GM12878 (cell line): Measurements from ENCODE around the gene PLXNB2. TPM values are rescaled to one million over a fixed set of nuclear protein-coding genes. Genes with fewer than 3 reads are reported as not detected.

ENCODE experiments used
- ATAC-seq: fragments of 200-7000 bp; cut with Tn5 transposase; 3 replicates; pipeline ENCODE4 v1.9.1; 2020; ENCODE audit warnings: mild to moderate bottlenecking, moderate library complexity
- BruUV-seq: library from RNA; stranded (reverse); fragments of 400-500 nt; replicated peaks from 2 replicates; lab custom pipeline; 2021; lab: Mats Ljungman, UMichigan
- CTCF ChIA-PET: fragments of 300-600 bp; sonication (Branson Sonifier 250); formaldehyde crosslinking; extraction: SDS; loops from one replicate; lab custom pipeline; 2021; ENCODE audit warnings: inconsistent platforms; lab: Yijun Ruan, JAX
- POLR2A ChIA-PET: fragments of 350-600 bp; formaldehyde crosslinking; extraction: SDS; loops from one replicate; lab custom pipeline; 2021; ENCODE audit warnings: inconsistent platforms; lab: Charles Lee
- RAD21 ChIA-PET: fragments of 300-600 bp; sonication (Branson Sonifier 250); formaldehyde crosslinking; loops from one replicate; lab custom pipeline; 2023; ENCODE audit warnings: antibody characterized with exemption; ENCODE audit not compliant: unreplicated experiment; lab: Charles Lee
- SMC1A ChIA-PET: fragments of 300-600 bp; sonication (Branson Sonifier 250); formaldehyde crosslinking; loops from one replicate; lab custom pipeline; 2023; ENCODE audit not compliant: unreplicated experiment, uncharacterized antibody; lab: Charles Lee
- DNase-seq: peaks from one replicate; pipeline ENCODE4 v3.0.0-alpha.2; 2011; ENCODE audit warnings: low read depth, low spot score
- FAIRE-seq: peaks from 3 replicates; lab custom pipeline; 2011; peaks lifted over from hg19 to GRCh38; lab: Jason Lieb, UNC
- H2AFZ ChIP-seq: 2 replicates; pipeline ENCODE4 v1.6.0; 2011; ENCODE audit warnings: low read depth, low read length, control low read depth; ENCODE audit not compliant: control insufficient read depth
- H3K27ac ChIP-seq: 2 replicates; pipeline ENCODE4 v1.5.1; 2011; ENCODE audit warnings: control low read depth; ENCODE audit not compliant: control insufficient read depth, insufficient read depth
- H3K27me3 ChIP-seq, 2 experiments: replicated peaks in 1 of 2; 2 replicates each; pipeline versions ENCODE4 v1.6.0 to v1.6.1; 2011; ENCODE audit warnings: low read length in 1 of 2; ENCODE audit not compliant: control insufficient read depth in 2 of 2, insufficient read depth in 2 of 2
- H3K36me3 ChIP-seq, 2 experiments: 2 replicates each; pipeline ENCODE4 v1.5.1; 2011; ENCODE audit warnings: low read length in 1 of 2; ENCODE audit not compliant: control insufficient read depth in 2 of 2, insufficient read depth in 2 of 2
- H3K4me1 ChIP-seq: 2 replicates; pipeline ENCODE4 v1.6.1; 2011; ENCODE audit warnings: mild to moderate bottlenecking, low read length, moderate library complexity, mixed read lengths; ENCODE audit not compliant: control insufficient read depth, insufficient read depth
- H3K4me2 ChIP-seq: 2 replicates; pipeline ENCODE4 v1.6.0; 2011; ENCODE audit warnings: control low read depth; ENCODE audit not compliant: control insufficient read depth, insufficient read depth
- H3K4me3 ChIP-seq: fragments of 200-600 bp; sonication (generic); 2 replicates; pipeline ENCODE4 v1.5.1; 2016
- H3K79me2 ChIP-seq: 2 replicates; pipeline ENCODE4 v1.6.0; 2011; ENCODE audit warnings: low read length; ENCODE audit not compliant: control insufficient read depth, insufficient read depth
- H3K9ac ChIP-seq: 2 replicates; pipeline ENCODE4 v1.8.0; 2011; ENCODE audit warnings: low read length, control low read depth, mixed read lengths; ENCODE audit not compliant: control insufficient read depth, insufficient read depth
- H3K9me3 ChIP-seq: replicated peaks from 3 replicates; pipeline ENCODE4 v1.5.1; 2011; ENCODE audit warnings: mild to moderate bottlenecking, low read length; ENCODE audit not compliant: control insufficient read depth, insufficient read depth
- H4K20me1 ChIP-seq: 2 replicates; pipeline ENCODE4 v1.6.0; 2011; ENCODE audit not compliant: control insufficient read depth, insufficient read depth
- BCL11A ChIP-seq: IDR thresholded peaks from 2 replicates; pipeline ENCODE4 v1.6.1; 2011; ENCODE audit warnings: low read depth, low read length
- CREB1 ChIP-seq: IDR thresholded peaks from 2 replicates; pipeline ENCODE4 v1.6.1; 2012; ENCODE audit warnings: low read depth, mild to moderate bottlenecking, inconsistent platforms
- MXI1 ChIP-seq: fragments of 150-350 bp; IDR thresholded peaks from 2 replicates; pipeline ENCODE4 v1.6.1; 2011; ENCODE audit warnings: low read depth, mild to moderate bottlenecking, inconsistent platforms, low read length, improper control_type of control experiment
- NRF1 ChIP-seq: conservative IDR thresholded peaks from 2 replicates; pipeline ENCODE4 v1.6.1; 2011; ENCODE audit warnings: mild to moderate bottlenecking, low read depth, low read length, improper control_type of control experiment
- RFX5 ChIP-seq: IDR thresholded peaks from 2 replicates; pipeline ENCODE4 v1.6.1; 2011; ENCODE audit warnings: low read depth, low read length, improper control_type of control experiment
- SIX5 ChIP-seq: IDR thresholded peaks from 2 replicates; pipeline ENCODE4 v1.6.1; 2011; ENCODE audit warnings: mild to moderate bottlenecking, low read depth, low read length, moderate library complexity; ENCODE audit not compliant: severe bottlenecking
- SMAD5 ChIP-seq: IDR thresholded peaks from 2 replicates; pipeline ENCODE4 v1.6.1; 2016; ENCODE audit warnings: antibody characterized with exemption, low read depth
- SREBF2 ChIP-seq: IDR thresholded peaks from 2 replicates; pipeline ENCODE4 v1.6.1; 2012; ENCODE audit warnings: mild to moderate bottlenecking, low read length
- TAF1 ChIP-seq: IDR thresholded peaks from 2 replicates; pipeline ENCODE4 v1.6.1; 2011; ENCODE audit warnings: mild to moderate bottlenecking, low read depth, low read length, borderline replicate concordance
- TCF7 ChIP-seq: IDR thresholded peaks from 2 replicates; pipeline ENCODE4 v1.6.1; 2014; ENCODE audit warnings: antibody characterized with exemption, borderline replicate concordance
- ZBED1 ChIP-seq: IDR thresholded peaks from 2 replicates; pipeline ENCODE4 v1.6.1; 2016; ENCODE audit warnings: borderline replicate concordance
- ZNF207 ChIP-seq: fragments of 450-650 bp; IDR thresholded peaks from 2 replicates; pipeline ENCODE4 v1.6.1; 2014; ENCODE audit warnings: antibody characterized with exemption, mild to moderate bottlenecking, borderline replicate concordance
- ZNF622 ChIP-seq: fragments of 450-650 bp; IDR thresholded peaks from 2 replicates; pipeline ENCODE4 v1.6.1; 2017; ENCODE audit warnings: mild to moderate bottlenecking, inconsistent platforms
- WGBS: methylation state at CpG from one replicate; pipeline ENCODE4 v1.1.6; 2016; ENCODE audit warnings: low lambda C conversion rate; ENCODE audit not compliant: insufficient replicate concordance, insufficient coverage; ENCODE audit errors: missing lambda C conversion rate; 5-methylcytosine and 5-hydroxymethylcytosine counted together
- in situ Hi-C: fragments of 300-500 bp; cut with MboI; formaldehyde crosslinking; loops from 9 replicates; pipeline ENCODE4 v1.14.3; 2018; ENCODE audit warnings: mixed read lengths
- intact Hi-C: fragments of 100-400 bp; cut with micrococcal nuclease; formaldehyde crosslinking; loops from one replicate; pipeline ENCODE4 v1.14.2; 2022; ENCODE audit not compliant: unreplicated experiment
- polyA plus RNA-seq, 11 experiments: library from polyadenylated mRNA; depleted of rRNA in 4 of 11; unstranded in 6 of 11; stranded (reverse) in 5 of 11; fragments of >200 nt; fragmentation: Nextera tagmentation in 4 of 11; fragmentation: Illumina TruSeq in 1 of 11; extraction: Ambion mirVana in 4 of 11; extraction: Trizol in 1 of 11; gene quantifications; 1 replicate in 1 of 11; 2 replicates in 10 of 11; pipeline versions ENCODE4 v1.2.1 to v1.2.3, GENCODE V29; 2011 to 2016; ENCODE audit warnings: inconsistent platforms in 2 of 11, missing spikeins in 2 of 11, low read depth in 1 of 11
- total RNA-seq, 4 experiments: library from RNA; depleted of rRNA in 3 of 4; stranded (reverse); fragments of >200 nt in 3 of 4; fragmentation: Illumina TruSeq in 1 of 4; extraction: Trizol in 1 of 4; gene quantifications; 2 replicates each; pipeline versions ENCODE4 v1.2.1 to v1.2.3, GENCODE V29; 2013 to 2021
- TF ChIP-seq, protein P1 (sequence below): fragments of 450-650 bp; formaldehyde crosslinking; IDR thresholded peaks from 2 replicates; pipeline ENCODE4 v1.4.0; 2022; ENCODE audit warnings: mild to moderate bottlenecking, moderate library complexity

PLXNB2 gene
- total and polyA plus RNA-seq, 10 of the 15 experiments (the other 5 are each of a cell fraction or from before 2014, with no cell fraction given) = 0.68 to 134 (median 41.9) TPM

DNA sequence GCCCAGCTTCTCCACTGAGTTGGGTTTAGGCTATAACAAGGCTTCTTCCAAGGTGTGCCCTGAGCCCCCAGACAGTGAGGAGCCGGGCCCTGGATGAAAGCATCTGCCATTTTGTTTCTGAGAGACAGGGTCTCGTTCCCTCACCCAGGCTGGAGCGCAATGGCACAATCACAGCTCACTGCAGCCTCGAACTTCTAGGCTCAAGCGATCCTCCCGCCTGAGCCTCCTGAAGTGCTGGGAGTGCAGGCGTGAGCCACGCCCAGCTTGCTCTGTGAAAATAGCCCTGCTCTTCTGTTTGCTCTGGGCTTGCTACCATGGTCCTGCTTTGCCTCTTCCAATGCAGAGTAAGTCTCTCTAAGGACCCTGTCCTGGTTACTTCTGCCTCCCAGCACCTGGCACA is 12.7 kb upstream of the PLXNB2 start:
- RAD21 ChIA-PET = interaction anchor here (0.5 kb wide), 1 partner anchor 12 kb away, joined by 4 read pairs; no protein-coding TSS in a partner anchor
- no peaks in the 10 kb centered on the region for H3K36me3 ChIP-seq
- DNase-seq (no peak), ATAC-seq (no peak), FAIRE-seq (no peak)
- H3K4me1 ChIP-seq = peaks cover 9% of the 10 kb centered on the region
- no peaks in the 10 kb centered on the region for H4K20me1 ChIP-seq
- no peaks in the 10 kb centered on the region for H3K9me3 ChIP-seq
- no peak overlapping the region for H3K4me3 ChIP-seq
- H3K9ac ChIP-seq = no peak overlapping the region
- POLR2A ChIA-PET = no interaction called here
- no peak overlapping the region for H3K4me2 ChIP-seq
- WGBS = 77% methylated on average over 8 of the region's 8 CpGs
- no peak overlapping the region for H2AFZ ChIP-seq
- intact Hi-C loops (no loop called here), in situ Hi-C loops (no loop called here)
- H3K79me2 ChIP-seq = peaks cover 1% of the 10 kb centered on the region; the same call in 1 of the 2 replicates
- H3K27me3 ChIP-seq = no peaks in the 10 kb centered on the region
- no TSS peak for BruUV-seq
- CTCF ChIA-PET = interaction anchor here (1.8 kb wide), 1 partner anchor 44 kb away, joined by 4 read pairs; no protein-coding TSS in a partner anchor
- no peak for TF ChIP-seq ZNF622
- no peak for TF ChIP-seq SREBF2
- no peak for TF ChIP-seq BCL11A
- TF ChIP-seq SIX5 = no peak
- no peak for TF ChIP-seq SMAD5
- no peak for TF ChIP-seq TAF1
- TF ChIP-seq MXI1 = no peak
- no peak for TF ChIP-seq RFX5
- no peak for TF ChIP-seq NRF1
- no peak for TF ChIP-seq ZNF207
- TF ChIP-seq ZBED1 = no peak
- no peak for TF ChIP-seq CREB1
- no peak for TF ChIP-seq TCF7
- TF ChIP-seq, protein P1, sequence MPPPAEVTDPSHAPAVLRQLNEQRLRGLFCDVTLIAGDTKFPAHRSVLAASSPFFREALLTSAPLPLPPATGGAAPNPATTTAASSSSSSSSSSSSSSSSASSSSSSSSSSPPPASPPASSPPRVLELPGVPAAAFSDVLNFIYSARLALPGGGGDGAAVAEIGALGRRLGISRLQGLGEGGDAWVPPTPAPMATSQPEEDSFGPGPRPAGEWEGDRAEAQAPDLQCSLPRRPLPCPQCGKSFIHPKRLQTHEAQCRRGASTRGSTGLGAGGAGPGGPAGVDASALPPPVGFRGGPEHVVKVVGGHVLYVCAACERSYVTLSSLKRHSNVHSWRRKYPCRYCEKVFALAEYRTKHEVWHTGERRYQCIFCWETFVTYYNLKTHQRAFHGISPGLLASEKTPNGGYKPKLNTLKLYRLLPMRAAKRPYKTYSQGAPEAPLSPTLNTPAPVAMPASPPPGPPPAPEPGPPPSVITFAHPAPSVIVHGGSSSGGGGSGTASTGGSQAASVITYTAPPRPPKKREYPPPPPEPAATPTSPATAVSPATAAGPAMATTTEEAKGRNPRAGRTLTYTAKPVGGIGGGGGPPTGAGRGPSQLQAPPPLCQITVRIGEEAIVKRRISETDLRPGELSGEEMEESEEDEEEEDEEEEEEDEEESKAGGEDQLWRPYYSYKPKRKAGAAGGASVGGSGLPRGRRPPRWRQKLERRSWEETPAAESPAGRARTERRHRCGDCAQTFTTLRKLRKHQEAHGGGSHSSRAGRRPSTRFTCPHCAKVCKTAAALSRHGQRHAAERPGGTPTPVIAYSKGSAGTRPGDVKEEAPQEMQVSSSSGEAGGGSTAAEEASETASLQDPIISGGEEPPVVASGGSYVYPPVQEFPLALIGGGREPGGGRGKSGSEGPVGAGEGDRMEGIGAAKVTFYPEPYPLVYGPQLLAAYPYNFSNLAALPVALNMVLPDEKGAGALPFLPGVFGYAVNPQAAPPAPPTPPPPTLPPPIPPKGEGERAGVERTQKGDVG (CRISPR knock-in tag) = no peak
- TF ChIP-seq, all 136 proteins: peak for 0
- SMC1A ChIA-PET = no interaction called here
- H3K27ac ChIP-seq = no peak overlapping the region
